WTC11 (cell line): ENCODE results near the gene EIF3F. TPM values are rescaled to one million over a fixed set of nuclear protein-coding genes. Genes with fewer than 3 reads are reported as not detected.

Experiments used
- ATAC-seq: fragments of 200-7000 bp; cut with Tn5 transposase; 2 replicates; pipeline ENCODE4 v1.10.0; 2021; ENCODE audit warnings: mild to moderate bottlenecking, moderate library complexity
- CTCF ChIA-PET: fragments of 300-600 bp; sonication (Branson Sonifier 250); formaldehyde crosslinking; loops from one replicate; lab custom pipeline; 2021; ENCODE audit warnings: antibody characterized with exemption; lab: Charles Lee
- POLR2A ChIA-PET: fragments of 350-600 bp; sonication (Branson Sonifier 250); formaldehyde crosslinking; loops from one replicate; lab custom pipeline; 2021; ENCODE audit warnings: antibody characterized with exemption; lab: Charles Lee
- DNase-seq: peaks from one replicate; pipeline ENCODE4 v3.0.0; 2021; ENCODE audit warnings: low spot score
- H3K27ac Mint-ChIP-seq: 2 replicates; pipeline ENCODE4 v1.8.0; 2021; ENCODE audit warnings: mixed read lengths
- H3K27me3 Mint-ChIP-seq: 2 replicates; pipeline ENCODE4 v1.8.0; 2021; ENCODE audit warnings: low read depth, mild to moderate bottlenecking, moderate library complexity, mixed read lengths
- H3K36me3 Mint-ChIP-seq: 2 replicates; pipeline ENCODE4 v1.8.0; 2021; ENCODE audit warnings: mixed read lengths
- H3K4me1 Mint-ChIP-seq: 2 replicates; pipeline ENCODE4 v1.8.0; 2022; ENCODE audit warnings: mixed read lengths
- H3K4me3 Mint-ChIP-seq: 2 replicates; pipeline ENCODE4 v1.8.0; 2021; ENCODE audit warnings: mild to moderate bottlenecking, moderate library complexity, mixed read lengths
- H3K9me3 Mint-ChIP-seq: 2 replicates; pipeline ENCODE4 v1.8.0; 2021; ENCODE audit warnings: mixed read lengths
- ARID4B ChIP-seq: sonication (generic); formaldehyde crosslinking; IDR thresholded peaks from 2 replicates; pipeline ENCODE4 v1.8.0; 2023; ENCODE audit warnings: missing genetic modification reagents, mild to moderate bottlenecking, borderline replicate concordance
- ATF2 ChIP-seq: sonication (generic); formaldehyde crosslinking; IDR thresholded peaks from 2 replicates; pipeline ENCODE4 v1.8.1; 2022; ENCODE audit warnings: low read depth, missing genetic modification reagents, borderline replicate concordance
- CREM ChIP-seq: sonication (generic); formaldehyde crosslinking; IDR thresholded peaks from 2 replicates; pipeline ENCODE4 v1.8.1; 2022; ENCODE audit warnings: mild to moderate bottlenecking, missing genetic modification reagents, moderate library complexity
- ERG ChIP-seq: fragments of 250-450 bp; sonication (Bioruptor Pico); IDR thresholded peaks from 2 replicates; pipeline ENCODE4 v1.8.0; 2021; ENCODE audit warnings: mild to moderate bottlenecking
- GRHL2 ChIP-seq: fragments of 250-450 bp; sonication (Bioruptor Pico); IDR thresholded peaks from 2 replicates; pipeline ENCODE4 v1.8.0; 2022; ENCODE audit warnings: mild to moderate bottlenecking, moderate library complexity; ENCODE audit not compliant: insufficient replicate concordance, severe bottlenecking
- IRF1 ChIP-seq: sonication (generic); formaldehyde crosslinking; IDR thresholded peaks from 2 replicates; pipeline ENCODE4 v1.8.0; 2023; ENCODE audit warnings: missing genetic modification reagents
- IRF2 ChIP-seq: sonication (generic); formaldehyde crosslinking; IDR thresholded peaks from 2 replicates; pipeline ENCODE4 v1.8.0; 2022; ENCODE audit warnings: low read depth, missing genetic modification reagents, borderline replicate concordance
- JAZF1 ChIP-seq: fragments of 250-450 bp; sonication (Bioruptor Pico); IDR thresholded peaks from 2 replicates; pipeline ENCODE4 v1.9.0; 2021; ENCODE audit warnings: moderate library complexity, mild to moderate bottlenecking, inconsistent platforms
- KAT7 ChIP-seq: sonication (generic); formaldehyde crosslinking; IDR thresholded peaks from 2 replicates; pipeline ENCODE4 v1.8.1; 2023; ENCODE audit warnings: missing genetic modification reagents, mild to moderate bottlenecking, borderline replicate concordance
- MAX ChIP-seq: sonication (generic); formaldehyde crosslinking; IDR thresholded peaks from 2 replicates; pipeline ENCODE4 v1.8.0; 2022; ENCODE audit warnings: mild to moderate bottlenecking, missing genetic modification reagents
- MYBL2 ChIP-seq: sonication (generic); formaldehyde crosslinking; IDR thresholded peaks from 2 replicates; pipeline ENCODE4 v1.8.1; 2023; ENCODE audit warnings: mild to moderate bottlenecking, moderate library complexity, missing genetic modification reagents
- NFE2L1 ChIP-seq: sonication (generic); formaldehyde crosslinking; IDR thresholded peaks from 2 replicates; pipeline ENCODE4 v1.8.1; 2023; ENCODE audit warnings: missing genetic modification reagents
- NFYB ChIP-seq: sonication (generic); formaldehyde crosslinking; conservative IDR thresholded peaks from 2 replicates; pipeline ENCODE4 v1.8.0; 2022; ENCODE audit warnings: low read depth, missing genetic modification reagents
- NR2C2 ChIP-seq: sonication (generic); formaldehyde crosslinking; IDR thresholded peaks from 2 replicates; pipeline ENCODE4 v1.8.0; 2022; ENCODE audit warnings: mild to moderate bottlenecking, missing genetic modification reagents
- PRDM15 ChIP-seq: sonication (generic); formaldehyde crosslinking; IDR thresholded peaks from 2 replicates; pipeline ENCODE4 v1.8.0; 2022; ENCODE audit warnings: missing genetic modification reagents
- RELA ChIP-seq: sonication (generic); formaldehyde crosslinking; IDR thresholded peaks from 2 replicates; pipeline ENCODE4 v1.8.1; 2022; ENCODE audit warnings: missing genetic modification reagents, mild to moderate bottlenecking, borderline replicate concordance
- TP53 ChIP-seq: sonication (generic); formaldehyde crosslinking; IDR thresholded peaks from 2 replicates; pipeline ENCODE4 v1.8.1; 2023; ENCODE audit warnings: mild to moderate bottlenecking, missing genetic modification reagents
- ZNF219 ChIP-seq: sonication (generic); formaldehyde crosslinking; IDR thresholded peaks from 2 replicates; pipeline ENCODE4 v1.8.0; 2023; ENCODE audit warnings: missing genetic modification reagents, mild to moderate bottlenecking, borderline replicate concordance
- ZNF232 ChIP-seq: sonication (generic); formaldehyde crosslinking; IDR thresholded peaks from 2 replicates; pipeline ENCODE4 v1.8.0; 2022; ENCODE audit warnings: mild to moderate bottlenecking, missing genetic modification reagents
- ZNF671 ChIP-seq: fragments of 250-450 bp; sonication (Bioruptor Pico); IDR thresholded peaks from 2 replicates; pipeline ENCODE4 v1.8.0; 2021; ENCODE audit warnings: mild to moderate bottlenecking
- total RNA-seq: library from RNA; stranded (reverse); gene quantifications from 3 replicates; pipeline ENCODE4 v1.2.3, GENCODE V29; 2021

The EIF3F gene
- total RNA-seq, 1 experiment from 2014 or later: 356 TPM

- no peaks in the 10 kb centered on the region for H3K9me3 Mint-ChIP-seq
- no peak for TF ChIP-seq NFYB (CRISPR knock-in tag)
- no peak for TF ChIP-seq ARID4B (CRISPR knock-in tag)
- no peak for TF ChIP-seq NFE2L1 (CRISPR knock-in tag)
- no peak for TF ChIP-seq NR2C2 (CRISPR knock-in tag)
- TF ChIP-seq KAT7 (CRISPR knock-in tag): no peak
- TF ChIP-seq, all 79 proteins: peak for 0
- peaks cover 27% of the 10 kb centered on the region for H3K27me3 Mint-ChIP-seq
- ATAC-seq (no peak), DNase-seq (no peak)
- ChIA-PET CTCF (interaction anchor here (0.8 to 6.8 kb wide), 7 partner anchors 22 to 106 kb away, joined by 3 to 133 read pairs (median 4); partner anchors contain the start of gene EIF3F), POLR2A (no interaction called here)
- H3K27ac Mint-ChIP-seq: no peak overlapping the region
- no peak overlapping the region for H3K4me3 Mint-ChIP-seq
- peaks cover 10% of the 10 kb centered on the region for H3K4me1 Mint-ChIP-seq
- no peaks in the 10 kb centered on the region for H3K36me3 Mint-ChIP-seq
These were observed 24.2 kb downstream of the EIF3F start for GRCh38 chr11:8011371-8011770.

- H3K4me1 Mint-ChIP-seq: peaks cover 16% of the 10 kb centered on the region
- ATAC-seq (no peak), DNase-seq (no peak)
- H3K9me3 Mint-ChIP-seq: no peaks in the 10 kb centered on the region
- TF ChIP-seq KAT7 (CRISPR knock-in tag) (no peak), GRHL2 (CRISPR knock-in tag) (no peak), ERG (CRISPR knock-in tag) (no peak), ZNF219 (CRISPR knock-in tag) (no peak), ZNF671 (no peak), RELA (no peak), ATF2 (CRISPR knock-in tag) (no peak), ZNF232 (CRISPR knock-in tag) (no peak), MAX (CRISPR knock-in tag) (no peak), MYBL2 (CRISPR knock-in tag) (no peak)
- ChIA-PET POLR2A (no interaction called here), CTCF (interaction anchor here (1.2 to 6.8 kb wide), 6 partner anchors 21 to 90 kb away, joined by 3 to 133 read pairs (median 5); partner anchors contain the start of gene EIF3F)
- H3K27ac Mint-ChIP-seq: no peak overlapping the region
- no peaks in the 10 kb centered on the region for H3K36me3 Mint-ChIP-seq
- H3K27me3 Mint-ChIP-seq: peaks cover 34% of the 10 kb centered on the region
- H3K4me3 Mint-ChIP-seq: no peak overlapping the region
These were observed 24.9 kb downstream of the EIF3F start for GRCh38 chr11:8011981-8012444.

- no peaks in the 10 kb centered on the region for H3K9me3 Mint-ChIP-seq
- DNase-seq (no peak), ATAC-seq (no peak)
- H3K27ac Mint-ChIP-seq: no peak overlapping the region
- H3K4me3 Mint-ChIP-seq: no peak overlapping the region
- H3K4me1 Mint-ChIP-seq: peaks cover 25% of the 10 kb centered on the region
- H3K27me3 Mint-ChIP-seq: peaks cover 51% of the 10 kb centered on the region
- CTCF ChIA-PET: interaction anchor here (1.8 to 7.9 kb wide), 3 partner anchors 41 to 85 kb away, joined by 5 to 58 read pairs (median 54); no protein-coding TSS in a partner anchor
- POLR2A ChIA-PET: no interaction called here
- H3K36me3 Mint-ChIP-seq: no peaks in the 10 kb centered on the region
- TF ChIP-seq JAZF1 (CRISPR knock-in tag) (no peak), IRF1 (CRISPR knock-in tag) (no peak), IRF2 (CRISPR knock-in tag) (no peak), CREM (CRISPR knock-in tag) (no peak), PRDM15 (CRISPR knock-in tag) (no peak), TP53 (no peak), ZNF219 (CRISPR knock-in tag) (no peak)
These were observed 26.7 kb downstream of the EIF3F start for GRCh38 chr11:8013833-8014232.
